HG02623 (cell line): ENCODE results near the gene CPLANE2.
"Not testable (repeated sequence)": the region's sequence is repeated elsewhere in the genome, so short reads cannot be mapped to it uniquely, and the experiment has no call there.

Source experiments
- ATAC-seq: cut with Tn5 transposase; IDR thresholded peaks from one replicate; pipeline ENCODE4 v1.9.1; 2021; ENCODE audit warnings: moderate library complexity; ENCODE audit not compliant: unreplicated experiment

Gene CPLANE2

DNA sequence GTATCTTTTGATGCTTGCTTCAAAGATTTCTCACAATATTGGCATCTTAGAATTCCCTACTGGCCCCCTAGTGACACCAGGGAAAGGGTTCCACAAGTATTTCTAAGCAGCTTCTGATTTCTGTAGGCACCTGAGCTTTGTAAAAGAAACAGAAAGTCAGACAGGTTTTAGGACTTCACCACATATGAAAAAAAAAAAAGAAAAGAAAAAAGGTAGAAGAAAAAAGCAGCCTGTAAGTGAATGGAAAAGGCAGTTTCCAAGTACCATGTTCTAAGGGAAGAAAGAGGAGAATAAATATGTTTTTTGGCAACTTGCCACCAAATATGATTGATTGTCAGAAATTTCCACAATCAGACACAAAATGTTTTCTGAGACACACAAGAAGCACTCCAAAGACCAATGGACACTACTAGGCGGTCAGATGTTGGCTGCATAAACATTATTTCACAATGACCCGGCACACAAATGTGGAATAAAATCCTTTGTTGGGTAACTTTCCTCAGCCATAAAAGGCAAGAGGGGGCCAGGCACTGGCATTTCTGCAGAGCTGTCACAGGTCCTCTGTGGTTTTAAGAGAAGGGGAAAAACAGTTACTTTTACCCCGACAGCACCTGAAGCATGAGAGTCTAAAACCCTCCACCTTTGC lies 12.7 kb upstream of the CPLANE2 start:
- ATAC-seq, result no peak

DNA sequence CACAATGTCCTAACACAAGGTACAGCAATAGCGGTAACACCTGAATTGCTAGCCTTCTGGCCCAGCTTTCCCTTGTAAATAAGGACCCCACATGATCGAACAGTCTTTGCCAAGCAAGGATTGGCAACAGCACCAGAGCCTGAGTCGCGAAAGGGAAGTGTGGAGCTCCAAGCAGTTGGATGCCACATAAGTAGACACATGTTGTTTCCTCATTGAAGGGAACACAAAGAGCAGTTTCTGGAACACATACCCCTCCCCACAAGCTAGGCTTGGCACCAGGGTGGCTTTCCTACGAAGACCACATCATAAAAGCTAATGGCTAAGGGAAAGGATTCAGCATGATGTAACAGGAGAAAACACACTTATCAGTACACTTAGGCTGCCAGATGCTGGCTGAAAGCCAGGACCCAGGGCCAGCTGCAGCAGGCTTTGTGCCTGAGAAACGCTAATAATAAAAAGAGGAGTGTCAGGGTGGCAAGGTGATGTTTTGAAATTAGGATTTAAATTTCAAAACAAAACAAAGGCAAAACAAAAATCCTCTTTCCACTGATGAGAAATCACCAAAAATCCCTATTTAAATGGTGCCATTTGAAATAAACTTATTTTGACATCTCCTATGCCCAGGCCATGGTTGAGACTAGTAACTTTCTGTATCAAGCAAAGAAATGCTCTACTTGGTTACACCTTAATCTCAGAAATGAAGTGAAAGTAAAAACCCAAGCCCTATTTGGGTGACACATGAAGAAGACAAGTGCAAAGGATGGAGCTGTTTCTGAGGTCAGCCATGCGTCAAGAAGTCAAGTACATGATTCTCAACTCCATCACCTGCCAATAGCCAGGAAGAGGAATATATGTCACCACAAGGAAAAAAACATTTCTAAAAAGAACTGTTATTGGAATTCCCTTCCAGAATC lies 11.9 kb upstream of the CPLANE2 start:
- ATAC-seq, result no peak

DNA sequence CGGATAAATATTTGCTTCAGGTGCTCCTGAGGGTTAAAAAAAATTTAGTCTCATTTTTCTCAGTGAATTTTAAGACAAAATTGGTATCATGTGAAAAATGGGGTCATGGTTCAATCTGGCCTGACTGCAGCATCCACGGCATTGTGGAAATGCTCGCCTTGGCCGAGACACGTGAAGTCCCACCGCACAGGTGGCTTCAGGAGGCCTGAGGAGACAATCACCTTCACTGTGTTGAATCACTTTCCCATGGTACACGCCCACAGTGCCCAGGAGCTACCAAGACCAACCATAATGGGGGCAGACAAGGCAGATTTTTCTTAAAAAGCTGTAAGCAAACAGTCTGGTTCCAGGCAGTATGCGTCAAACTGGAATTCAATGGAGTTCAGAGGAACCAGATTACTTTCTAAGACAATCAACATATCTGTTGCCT lies 11.0 kb upstream of the CPLANE2 start:
- ATAC-seq, result no peak

DNA sequence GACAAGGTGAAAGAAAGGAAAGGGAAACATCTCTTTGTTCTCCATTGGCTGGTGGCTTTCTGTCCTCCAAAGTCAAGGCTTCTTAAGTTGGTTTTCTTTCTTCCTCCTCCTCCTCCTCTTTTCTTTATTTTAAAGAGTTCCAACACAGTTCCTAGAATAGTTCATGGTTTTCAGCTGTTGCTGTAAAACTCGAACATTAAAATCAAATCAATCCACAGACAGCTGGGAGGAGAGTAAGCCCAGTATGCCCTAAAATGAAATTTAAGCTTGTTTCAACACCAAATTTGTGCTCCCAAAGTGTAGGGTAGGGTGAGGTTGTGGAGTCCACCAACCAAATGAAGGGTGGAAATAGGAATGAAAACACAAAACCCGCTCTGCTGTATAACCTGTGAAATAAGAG lies 10.5 kb upstream of the CPLANE2 start:
- no peak for ATAC-seq

DNA sequence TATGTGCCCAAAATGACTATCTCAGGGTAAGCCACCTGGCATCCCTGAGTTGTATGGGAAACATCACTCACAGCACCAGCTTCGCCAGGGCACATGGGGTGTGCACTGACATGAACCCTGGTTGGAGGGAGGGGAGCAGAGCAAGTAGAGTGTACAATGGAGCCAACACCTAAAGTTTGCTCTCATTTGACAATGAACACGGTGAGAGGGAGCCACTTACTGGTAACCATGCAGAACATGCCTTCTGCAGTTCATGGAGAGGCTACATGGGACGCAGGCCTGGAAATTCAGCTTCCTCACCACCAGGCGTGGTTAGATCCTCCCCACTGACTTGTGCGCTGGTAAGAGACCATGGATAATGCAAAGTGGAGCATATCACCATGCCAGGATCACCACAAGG lies 10.0 kb upstream of the CPLANE2 start:
- no peak for ATAC-seq

DNA sequence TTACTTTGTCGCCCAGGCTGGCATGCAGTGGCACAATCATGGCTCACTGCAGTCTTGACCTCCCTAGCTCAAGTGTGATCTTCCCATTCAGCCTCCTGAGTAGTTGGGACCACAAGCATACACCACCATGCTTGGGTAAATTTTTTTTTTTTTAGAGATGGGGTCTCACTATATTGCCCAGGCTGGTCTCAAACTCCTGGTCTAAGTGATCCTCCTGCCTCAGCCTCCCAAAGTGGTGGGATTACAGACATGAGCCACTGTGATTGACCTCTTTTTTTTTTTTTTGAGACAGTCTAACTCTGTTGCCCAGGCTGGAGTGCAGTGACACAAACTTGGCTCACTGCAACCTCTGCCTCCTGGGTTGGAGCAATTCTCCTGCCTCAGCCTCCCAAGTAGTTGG lies 9.3 kb upstream of the CPLANE2 start:
- ATAC-seq, result not testable (repeated sequence)

DNA sequence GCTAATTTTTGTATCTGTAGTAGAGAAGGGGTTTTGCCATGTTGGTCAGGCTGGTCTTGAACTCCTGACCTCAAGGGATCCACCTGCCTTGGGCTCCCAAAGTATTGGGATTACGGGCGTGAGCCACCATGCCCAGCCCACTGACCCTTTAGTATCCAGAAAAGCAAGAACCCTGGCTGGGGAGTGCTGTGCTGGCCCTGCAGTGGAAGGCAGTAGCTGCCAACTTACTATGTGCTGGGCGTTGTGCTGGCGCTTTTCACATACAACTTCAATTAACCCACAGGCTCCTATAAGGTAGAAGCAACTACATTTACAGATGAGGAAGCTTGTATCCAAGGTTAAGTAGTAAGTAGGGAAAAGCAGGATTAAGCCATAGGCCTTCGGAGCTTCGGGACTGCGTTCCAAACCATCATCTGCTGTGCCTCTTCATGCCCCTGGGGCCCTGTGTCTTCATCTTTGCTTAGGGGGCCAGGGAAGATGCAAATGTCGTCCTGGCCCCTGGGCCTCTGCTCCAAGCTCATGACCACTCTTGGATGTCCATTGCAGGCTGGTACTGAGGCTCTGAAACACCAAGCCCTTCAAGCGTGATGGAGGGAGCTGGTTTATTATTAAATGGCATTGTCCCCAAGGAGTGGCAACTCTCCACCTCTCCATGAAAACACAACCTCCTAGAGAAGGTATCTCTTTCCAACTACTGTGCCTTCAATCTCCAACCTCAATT lies 8.7 kb upstream of the CPLANE2 start:
- no peak for ATAC-seq

DNA sequence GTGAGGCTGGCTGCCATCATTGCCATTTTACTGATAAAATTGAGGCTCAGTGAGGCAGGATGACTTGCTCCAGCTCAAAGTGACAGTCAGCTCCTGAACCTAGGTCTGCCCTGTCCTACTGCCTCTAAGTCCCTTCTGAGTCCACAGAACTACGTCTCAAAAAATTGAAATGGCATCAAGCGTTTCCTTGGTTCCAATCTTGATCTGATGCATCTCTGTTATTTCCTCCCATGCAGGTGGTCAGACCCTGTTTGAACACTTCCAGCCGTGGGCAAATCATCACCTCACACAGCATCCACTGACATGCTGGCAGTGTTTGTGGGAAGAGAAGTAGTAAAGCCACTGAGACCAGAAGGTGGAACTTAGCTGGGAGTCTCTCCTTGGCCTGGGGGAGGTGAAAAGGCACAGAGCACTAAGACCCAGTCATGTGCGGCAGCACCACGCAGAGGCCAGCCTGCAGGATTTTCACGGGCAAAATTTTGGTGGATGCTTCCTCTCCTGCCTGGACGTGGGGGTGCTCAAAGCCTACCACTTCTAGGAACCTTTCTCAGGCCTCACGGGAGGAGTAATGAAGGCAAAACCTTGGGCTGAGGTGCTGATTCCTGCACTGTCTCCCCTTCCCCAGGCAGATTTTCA lies 7.8 kb upstream of the CPLANE2 start:
- ATAC-seq, result no peak

DNA sequence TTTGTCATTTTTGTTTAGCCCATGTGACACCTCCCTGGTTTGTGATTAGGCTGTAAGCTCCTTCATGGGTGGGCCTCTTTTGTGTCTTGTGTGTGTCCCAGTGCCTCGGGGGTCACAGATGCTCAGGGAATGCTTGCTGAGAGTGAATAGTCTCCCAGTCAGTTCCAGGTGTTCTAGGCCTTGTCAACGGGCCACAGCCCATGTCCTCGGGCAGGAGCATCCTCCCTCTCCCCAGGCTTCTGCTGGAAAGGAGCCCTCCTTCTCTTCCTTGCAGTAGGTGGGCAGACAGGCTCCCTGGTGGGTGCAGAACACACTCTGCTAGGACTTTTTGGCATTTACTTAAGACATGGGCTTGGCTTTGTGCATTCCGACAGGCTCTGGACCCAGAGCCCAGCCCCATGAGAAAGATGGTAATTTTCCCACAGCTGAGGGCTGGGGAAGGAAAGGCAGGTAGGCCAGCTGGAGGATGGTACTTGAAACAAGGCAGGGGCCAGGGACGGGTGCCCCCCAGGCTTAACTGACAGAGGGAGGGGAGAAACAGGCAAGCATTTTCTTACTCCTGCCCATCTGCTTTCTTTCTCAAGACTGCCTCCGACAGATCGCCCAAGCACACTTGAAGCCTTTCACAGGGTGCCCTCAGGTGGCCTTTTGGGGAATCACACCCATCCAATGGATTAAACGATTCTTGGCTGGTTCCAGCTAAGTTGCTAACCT lies 7.1 kb upstream of the CPLANE2 start:
- ATAC-seq, result no peak

DNA sequence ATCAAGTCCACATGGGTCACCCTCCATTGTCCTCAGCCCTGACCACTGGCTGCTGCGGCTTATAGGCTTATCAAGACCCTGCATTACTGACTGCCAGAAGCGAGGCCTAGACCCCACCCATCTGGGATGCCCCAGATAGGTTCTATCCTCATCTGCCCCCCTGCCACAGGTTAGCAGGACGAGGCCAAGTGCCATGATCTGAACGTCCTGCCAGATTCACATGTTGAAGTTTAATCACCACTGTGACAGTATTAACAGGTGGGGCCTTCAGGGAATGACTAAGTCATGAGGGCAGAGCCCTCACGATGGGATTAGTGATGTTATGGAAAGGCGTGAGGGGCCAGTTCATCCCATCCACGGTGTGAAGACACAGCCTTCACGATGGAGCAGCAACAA lies 6.2 kb upstream of the CPLANE2 start:
- ATAC-seq, result no peak

DNA sequence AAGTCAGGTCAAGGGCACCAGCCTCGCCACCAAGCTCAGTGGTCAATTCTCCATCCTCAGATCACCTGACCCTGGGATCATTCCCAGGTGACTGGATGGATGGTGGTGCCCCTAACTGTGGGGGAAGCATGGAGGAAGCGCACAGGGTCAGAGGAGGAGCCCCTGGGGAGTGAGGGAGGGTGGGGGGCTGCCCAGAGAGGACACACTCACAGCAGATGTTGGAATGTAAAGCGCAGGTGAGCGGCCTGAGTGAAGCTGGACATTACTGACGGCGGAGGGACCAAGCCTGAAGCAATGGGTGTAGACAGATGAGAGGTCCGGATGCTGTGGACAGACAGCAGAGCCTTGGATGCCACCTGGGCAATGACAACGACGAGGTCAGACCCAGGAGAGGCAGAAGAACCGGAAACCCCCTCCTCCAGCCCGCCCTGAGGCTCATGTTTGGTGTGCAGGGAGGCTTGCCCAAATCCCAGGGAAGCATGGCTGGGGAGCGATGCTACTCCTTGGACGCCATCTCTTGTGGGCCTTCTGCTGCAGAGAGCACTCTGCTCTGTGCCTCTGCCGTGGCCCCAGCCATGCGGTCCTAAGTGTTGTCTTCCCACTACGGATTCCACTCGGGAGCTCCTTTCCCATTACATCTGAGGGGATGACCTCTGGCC lies 5.7 kb upstream of the CPLANE2 start:
- no peak for ATAC-seq

DNA sequence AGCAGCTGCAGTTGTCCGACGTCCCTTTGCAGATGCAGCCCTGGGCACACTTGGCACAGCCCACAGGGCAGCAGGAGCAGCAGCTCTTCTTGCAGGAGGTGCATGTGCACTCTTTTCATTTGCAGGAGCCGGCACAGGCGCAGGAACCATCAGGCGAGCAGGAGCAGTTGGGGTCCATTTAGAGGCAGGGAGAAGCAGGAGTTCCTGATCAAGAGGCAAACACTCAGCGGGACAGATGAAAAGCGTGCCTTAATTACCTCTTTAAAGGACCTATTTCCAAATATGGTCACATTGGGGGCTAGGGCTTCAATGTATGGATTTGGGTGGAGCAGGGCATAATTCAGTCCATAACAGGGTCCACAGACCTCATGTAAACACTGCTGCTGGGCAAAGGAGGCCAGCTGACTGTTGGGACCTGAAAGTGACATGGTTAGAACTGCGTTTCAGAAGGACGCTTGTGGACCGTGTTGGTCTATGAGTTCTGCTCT lies 4.3 kb upstream of the CPLANE2 start:
- ATAC-seq, result no peak

DNA sequence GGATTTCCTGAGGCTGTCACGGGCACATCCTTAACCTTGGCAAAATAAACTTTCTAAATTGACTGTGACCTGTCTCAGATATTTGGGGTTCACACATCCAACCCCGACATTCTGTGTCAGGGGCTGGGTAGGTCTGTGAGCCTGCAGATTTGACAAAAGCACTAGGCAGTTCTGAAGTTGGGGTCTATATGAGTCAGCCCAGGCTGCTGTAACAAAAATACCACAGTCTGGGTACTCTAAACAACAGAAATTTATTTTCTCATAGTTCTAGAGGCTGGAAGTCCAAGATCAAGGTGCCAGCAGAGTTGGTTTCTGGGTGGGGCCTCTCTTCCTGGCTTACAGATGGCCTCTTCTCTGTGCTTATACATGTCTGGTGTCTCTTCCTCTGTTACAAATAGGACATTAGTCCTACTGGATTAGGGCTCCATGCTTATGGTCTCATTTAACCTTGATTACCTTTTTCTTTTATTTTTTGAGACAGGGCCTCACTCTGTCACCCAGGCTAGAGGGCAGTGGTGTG lies 3.0 kb upstream of the CPLANE2 start:
- no peak for ATAC-seq

DNA sequence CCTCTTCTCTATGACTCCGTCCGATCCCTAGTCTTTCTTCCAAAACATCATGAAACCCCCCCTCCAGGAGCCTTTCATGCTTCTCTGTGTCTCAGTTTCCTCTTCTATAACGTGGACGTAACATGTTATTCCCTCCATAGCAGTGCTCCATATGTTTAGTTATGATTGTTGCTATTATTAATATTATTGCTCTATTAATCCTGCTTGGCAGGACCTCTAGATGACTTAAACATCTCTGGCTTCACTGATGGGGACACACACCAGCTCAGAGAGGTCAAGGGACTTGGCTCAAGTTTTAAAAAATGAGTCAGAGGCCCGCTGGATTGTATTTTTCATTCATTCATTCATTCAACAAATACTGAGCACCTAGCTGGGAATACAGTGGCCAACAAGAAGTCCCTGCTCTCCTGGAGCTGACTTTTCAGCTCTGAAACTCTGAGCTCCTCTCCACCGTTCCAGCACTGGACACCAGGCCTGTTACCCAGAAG lies 404 bp upstream of the CPLANE2 start:
- ATAC-seq, result no peak

DNA sequence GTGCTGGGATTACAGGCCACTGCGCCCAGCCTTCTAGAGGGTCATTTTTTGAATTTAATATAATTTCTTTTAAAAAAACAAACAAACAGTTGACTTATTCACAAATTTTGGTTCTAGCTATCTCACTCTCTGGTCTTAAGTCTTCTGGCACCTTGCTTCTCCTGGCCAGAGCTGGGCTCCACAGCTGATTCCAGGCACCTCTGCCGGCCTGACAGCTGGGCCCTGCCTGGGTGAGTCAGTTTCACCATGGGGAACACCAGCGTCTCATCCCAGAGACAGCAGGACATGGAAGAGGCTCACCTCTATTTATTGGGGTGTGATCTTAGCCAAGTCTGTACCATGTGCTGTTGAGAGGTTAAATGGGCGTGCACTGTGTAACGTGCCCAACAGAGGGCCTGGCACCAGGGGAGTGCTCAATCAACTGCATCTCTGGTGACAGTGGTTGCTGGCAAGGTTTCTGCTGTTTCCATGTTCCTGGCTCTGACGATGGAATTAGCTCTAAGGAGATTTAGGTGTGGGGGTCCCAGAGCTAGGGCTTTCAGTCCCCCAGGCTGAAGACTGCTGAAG lies 956 bp downstream of the CPLANE2 start:
- peak; percentile 17 for ATAC-seq

DNA sequence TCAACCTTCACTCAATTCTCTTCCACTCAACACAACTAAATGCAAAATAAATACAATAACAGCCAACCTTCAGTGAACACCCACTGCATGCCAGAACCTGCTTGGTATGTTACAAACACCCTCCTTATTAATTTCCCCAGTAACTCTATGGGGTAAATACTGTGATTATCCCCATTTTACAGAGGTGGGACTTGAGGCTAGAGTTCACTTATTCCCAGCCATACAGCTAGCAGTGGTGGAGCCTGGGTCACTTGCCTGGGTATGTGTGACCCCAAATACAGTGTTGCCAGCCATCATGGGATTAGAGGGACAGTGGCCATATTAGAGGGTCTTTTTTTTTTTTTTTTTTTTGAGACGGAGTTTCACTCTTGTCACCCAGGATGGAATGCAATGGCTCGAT lies 1.6 kb downstream of the CPLANE2 start:
- ATAC-seq, result no peak

DNA sequence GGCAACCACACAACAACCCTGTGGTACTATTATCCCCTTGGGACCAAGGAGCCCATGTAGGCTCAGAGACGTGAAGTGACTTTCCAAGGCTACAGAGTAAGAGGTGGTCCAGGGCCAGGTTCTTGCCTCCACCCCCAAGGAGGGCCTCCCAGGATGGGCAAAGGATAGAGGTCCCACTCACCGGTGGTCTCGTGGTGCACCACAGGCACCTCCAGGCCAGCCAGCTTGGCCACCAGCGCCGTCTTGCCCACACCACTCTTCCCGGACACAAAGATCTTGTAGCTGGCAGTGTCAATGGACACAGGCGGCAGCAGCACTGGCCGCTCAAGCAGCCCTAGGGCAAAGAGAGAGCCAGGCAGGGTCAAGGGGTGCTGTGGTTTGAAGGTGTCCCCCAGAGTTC lies 3.6 kb downstream of the CPLANE2 start:
- ATAC-seq, result no peak

DNA sequence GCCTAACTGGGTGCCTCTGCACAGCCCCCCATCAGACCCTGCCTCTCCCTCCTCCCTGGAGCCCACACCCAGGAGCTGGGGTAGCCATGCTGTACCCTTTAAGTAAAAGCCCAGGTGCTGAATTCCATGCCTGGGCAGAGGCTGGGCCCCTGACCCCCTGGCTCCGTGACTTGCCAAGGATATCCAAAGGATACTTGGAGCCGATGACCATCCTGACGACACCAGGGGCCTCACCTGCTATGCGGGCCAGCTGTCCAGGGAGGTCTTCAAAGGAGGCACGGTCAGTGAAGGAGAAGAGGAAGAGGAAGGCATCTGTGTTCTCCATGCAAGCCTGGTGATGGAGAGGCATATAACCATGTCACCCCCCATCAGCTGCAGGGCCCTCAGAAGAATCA lies 4.7 kb downstream of the CPLANE2 start:
- no peak for ATAC-seq
